Stimulated activated naive CD8-positive, alpha-beta T cell treated with anti-CD3 and anti-CD28 coated beads, Interleukin-15, amount 100 ng/mL, for 72 hours (primary cell): ENCODE data around the gene SLC25A42.

Experiments
- ATAC-seq: fragments of 150-1000 bp; cut with Tn5 transposase; 2 replicates; pipeline ENCODE4 v1.10.0; 2021; ENCODE audit warnings: mild to moderate bottlenecking, moderate library complexity
- DNase-seq, 2 donors: peaks; one replicate each; pipeline ENCODE4 v3.0.0; 2021 to 2022
- H3K27ac Mint-ChIP-seq, 2 donors: one replicate each; pipeline ENCODE4 v1.8.0; 2022; ENCODE audit warnings: mild to moderate bottlenecking in 2 of 2, mixed read lengths in 2 of 2, moderate library complexity in 2 of 2
- H3K27me3 Mint-ChIP-seq: one replicate; pipeline ENCODE4 v1.8.0; 2022; ENCODE audit warnings: mixed read lengths
- H3K4me1 Mint-ChIP-seq: one replicate; pipeline ENCODE4 v1.8.0; 2022; ENCODE audit warnings: mild to moderate bottlenecking, mixed read lengths
- H3K4me3 Mint-ChIP-seq, 2 donors: one replicate each; pipeline ENCODE4 v1.8.0; 2022; ENCODE audit warnings: mild to moderate bottlenecking in 2 of 2, mixed read lengths in 2 of 2, moderate library complexity in 1 of 2
- H3K9me3 Mint-ChIP-seq, 2 donors: one replicate each; pipeline ENCODE4 v1.8.0; 2022; ENCODE audit warnings: mixed read lengths in 2 of 2

SLC25A42 gene

DNA sequence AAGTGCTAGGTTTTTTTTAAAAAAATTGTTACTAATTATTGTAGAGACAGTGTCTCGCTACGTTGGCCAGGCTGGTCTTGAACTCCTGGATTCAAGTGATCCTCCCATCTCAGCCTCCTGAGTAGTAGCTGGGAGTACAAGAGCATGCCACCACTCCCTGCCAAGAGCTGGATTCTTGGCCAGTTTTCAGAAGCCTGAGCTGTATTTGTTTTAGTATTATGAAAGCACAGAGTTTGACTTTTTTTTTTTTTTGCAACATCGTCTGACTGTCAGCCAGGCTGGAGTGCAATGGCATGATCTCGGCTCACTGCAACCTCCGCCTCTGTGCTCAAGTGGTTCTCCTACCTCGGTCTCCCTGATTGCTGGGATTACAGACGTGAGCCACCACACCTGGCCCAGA is 23.4 kb upstream of the SLC25A42 start:
- no peaks in the 10 kb centered on the region for H3K27me3 Mint-ChIP-seq
- DNase-seq (no peak), ATAC-seq (no peak)
- H3K4me3 Mint-ChIP-seq: no peak overlapping the region
- H3K27ac Mint-ChIP-seq: peak overlapping the region; percentile 54 to 64
- peaks cover 19% of the 10 kb centered on the region for H3K4me1 Mint-ChIP-seq
- H3K9me3 Mint-ChIP-seq: no peaks in the 10 kb centered on the region

DNA sequence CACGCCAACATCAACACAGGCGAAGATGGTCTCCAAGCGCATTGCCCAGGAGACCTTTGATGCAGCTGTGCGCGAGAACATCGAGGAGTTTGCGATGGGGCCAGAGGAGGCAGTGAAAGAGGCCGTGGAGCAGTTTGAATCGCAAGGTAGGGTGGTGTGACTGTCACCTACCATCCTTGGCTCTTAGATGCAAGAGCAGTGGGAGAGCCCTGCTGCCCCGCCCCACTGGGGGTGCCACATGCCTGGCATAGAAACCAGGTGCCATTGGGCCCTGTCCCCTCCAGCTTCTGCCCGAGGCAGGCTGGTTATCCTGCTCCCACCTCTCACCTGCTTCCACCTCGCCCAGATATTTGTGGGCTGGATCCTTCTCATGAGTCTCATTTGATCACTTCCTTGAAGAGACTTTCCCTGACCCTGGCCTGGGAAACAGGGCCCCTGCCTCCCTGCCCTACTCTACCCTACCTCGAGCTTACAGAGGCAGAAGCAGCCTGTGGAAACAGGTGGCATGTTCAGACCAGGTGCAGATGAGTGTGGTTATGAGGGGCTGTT is 21.0 kb upstream of the SLC25A42 start:
- ATAC-seq (no peak), DNase-seq (no peak)
- Mint-ChIP-seq H3K27ac (no peak overlapping the region), H3K27me3 (no peaks in the 10 kb centered on the region), H3K4me3 (no peak overlapping the region), H3K9me3 (no peaks in the 10 kb centered on the region), H3K4me1 (peaks cover 15% of the 10 kb centered on the region)

DNA sequence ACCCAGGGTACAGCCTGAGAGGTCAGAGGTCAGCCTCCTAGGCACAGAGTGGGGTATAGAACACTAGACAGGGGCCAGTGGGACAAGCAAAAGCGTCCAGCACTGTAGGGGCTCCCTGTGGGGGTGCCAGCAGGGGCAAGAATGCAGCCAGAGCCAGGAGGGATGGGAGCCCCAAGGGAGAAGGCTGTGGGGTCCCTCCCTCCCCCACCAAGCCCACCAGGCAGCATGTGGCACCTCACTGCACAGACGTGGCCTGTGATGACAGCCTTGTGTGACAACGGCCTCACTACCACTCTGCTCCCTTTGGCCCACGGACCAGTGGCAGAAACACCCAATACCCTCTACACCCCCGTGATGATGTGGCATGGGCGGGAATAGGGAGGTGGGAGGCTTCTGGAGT is 20.3 kb upstream of the SLC25A42 start:
- DNase-seq (no peak), ATAC-seq (no peak)
- peaks cover 15% of the 10 kb centered on the region for H3K4me1 Mint-ChIP-seq
- no peaks in the 10 kb centered on the region for H3K27me3 Mint-ChIP-seq
- H3K27ac Mint-ChIP-seq: no peak overlapping the region
- no peaks in the 10 kb centered on the region for H3K9me3 Mint-ChIP-seq
- H3K4me3 Mint-ChIP-seq: no peak overlapping the region

DNA sequence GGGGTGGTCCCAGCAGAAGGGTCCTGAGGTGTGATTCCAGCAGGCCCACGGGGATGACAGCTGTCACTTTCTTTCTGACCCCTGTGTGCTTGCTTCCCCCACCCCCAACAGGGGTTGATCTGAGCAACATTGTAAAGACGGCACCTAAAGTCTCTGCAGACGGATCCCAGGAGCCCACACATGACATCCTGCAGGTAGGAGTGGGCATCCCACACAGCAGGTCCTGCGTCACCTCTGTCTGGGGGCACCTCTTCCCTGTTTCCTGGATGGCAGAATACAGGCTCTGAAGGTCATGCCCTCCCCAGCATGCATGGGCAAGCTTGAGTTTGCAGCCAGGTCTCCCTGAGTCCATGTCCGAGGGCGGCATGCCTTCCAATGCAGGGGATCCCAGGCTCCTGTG is 19.9 kb upstream of the SLC25A42 start:
- DNase-seq (no peak), ATAC-seq (no peak)
- peaks cover 15% of the 10 kb centered on the region for H3K4me1 Mint-ChIP-seq
- H3K9me3 Mint-ChIP-seq: no peaks in the 10 kb centered on the region
- H3K27ac Mint-ChIP-seq: no peak overlapping the region
- no peaks in the 10 kb centered on the region for H3K27me3 Mint-ChIP-seq
- no peak overlapping the region for H3K4me3 Mint-ChIP-seq

DNA sequence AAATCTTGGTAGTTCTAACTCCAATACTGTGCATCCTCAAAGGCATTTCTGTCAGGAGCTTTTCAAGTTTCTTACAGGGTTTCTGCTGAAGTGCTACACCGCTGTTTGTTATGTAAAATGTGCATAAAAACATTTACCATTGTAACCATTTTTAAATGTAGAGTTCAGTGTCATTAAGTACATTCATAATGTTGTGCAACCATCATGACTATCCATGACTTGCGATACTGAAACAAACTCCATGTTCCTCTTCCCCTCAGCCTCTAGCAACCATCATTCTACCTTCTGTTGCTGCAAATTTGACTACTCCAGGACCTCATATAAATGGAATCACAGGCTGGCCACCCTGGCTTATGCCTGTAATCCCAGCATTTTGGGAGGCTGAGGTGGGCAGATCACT is 14.4 kb upstream of the SLC25A42 start:
- Mint-ChIP-seq H3K27me3 (no peaks in the 10 kb centered on the region), H3K9me3 (no peaks in the 10 kb centered on the region), H3K4me3 (no peak overlapping the region), H3K4me1 (no peaks in the 10 kb centered on the region), H3K27ac (no peak overlapping the region)
- ATAC-seq (no peak), DNase-seq (no peak)

DNA sequence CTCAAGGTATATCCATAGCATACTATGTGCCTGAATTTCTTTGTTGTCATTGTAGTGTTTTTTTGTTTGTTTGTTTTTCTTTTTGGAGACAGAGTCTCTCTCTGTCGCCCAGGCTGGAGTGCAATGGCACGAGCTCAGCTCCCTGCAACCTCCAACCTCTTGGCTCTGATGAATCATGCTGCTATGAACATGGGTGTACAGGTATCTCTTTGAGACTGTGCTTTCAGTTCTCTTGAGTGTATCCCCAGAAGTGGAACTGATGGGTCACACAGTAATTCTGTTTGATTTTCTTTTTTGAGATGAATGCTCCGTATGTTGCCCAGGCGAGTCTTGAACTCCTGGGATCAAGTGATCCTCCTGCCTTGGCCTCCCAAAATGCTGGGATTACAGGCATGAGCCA is 13.7 kb upstream of the SLC25A42 start:
- Mint-ChIP-seq H3K4me1 (no peaks in the 10 kb centered on the region), H3K27me3 (no peaks in the 10 kb centered on the region), H3K9me3 (no peaks in the 10 kb centered on the region), H3K4me3 (no peak overlapping the region), H3K27ac (no peak overlapping the region)
- DNase-seq (no peak), ATAC-seq (no peak)

DNA sequence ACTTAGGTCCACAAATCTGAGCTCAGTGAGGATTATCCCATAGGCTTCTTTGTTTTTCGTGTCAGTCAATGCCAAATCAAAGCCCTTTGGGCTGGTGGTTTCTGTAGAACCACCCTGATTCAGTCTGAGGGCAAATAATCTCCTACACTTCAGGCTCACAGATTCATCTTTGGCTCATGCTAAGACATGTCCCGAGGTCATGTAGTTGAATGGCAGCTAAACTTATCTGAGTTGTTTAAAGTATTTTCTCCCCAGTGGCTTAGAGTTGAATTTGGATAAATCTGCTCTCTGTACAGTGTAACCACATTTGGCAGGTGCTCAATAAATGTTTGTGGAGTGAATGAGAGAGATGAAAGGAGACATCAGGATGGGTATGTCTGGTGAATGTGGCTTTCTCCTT is 13.1 kb upstream of the SLC25A42 start:
- Mint-ChIP-seq H3K9me3 (no peaks in the 10 kb centered on the region), H3K27me3 (no peaks in the 10 kb centered on the region), H3K27ac (no peak overlapping the region), H3K4me3 (no peak overlapping the region), H3K4me1 (no peaks in the 10 kb centered on the region)
- DNase-seq (no peak), ATAC-seq (no peak)

DNA sequence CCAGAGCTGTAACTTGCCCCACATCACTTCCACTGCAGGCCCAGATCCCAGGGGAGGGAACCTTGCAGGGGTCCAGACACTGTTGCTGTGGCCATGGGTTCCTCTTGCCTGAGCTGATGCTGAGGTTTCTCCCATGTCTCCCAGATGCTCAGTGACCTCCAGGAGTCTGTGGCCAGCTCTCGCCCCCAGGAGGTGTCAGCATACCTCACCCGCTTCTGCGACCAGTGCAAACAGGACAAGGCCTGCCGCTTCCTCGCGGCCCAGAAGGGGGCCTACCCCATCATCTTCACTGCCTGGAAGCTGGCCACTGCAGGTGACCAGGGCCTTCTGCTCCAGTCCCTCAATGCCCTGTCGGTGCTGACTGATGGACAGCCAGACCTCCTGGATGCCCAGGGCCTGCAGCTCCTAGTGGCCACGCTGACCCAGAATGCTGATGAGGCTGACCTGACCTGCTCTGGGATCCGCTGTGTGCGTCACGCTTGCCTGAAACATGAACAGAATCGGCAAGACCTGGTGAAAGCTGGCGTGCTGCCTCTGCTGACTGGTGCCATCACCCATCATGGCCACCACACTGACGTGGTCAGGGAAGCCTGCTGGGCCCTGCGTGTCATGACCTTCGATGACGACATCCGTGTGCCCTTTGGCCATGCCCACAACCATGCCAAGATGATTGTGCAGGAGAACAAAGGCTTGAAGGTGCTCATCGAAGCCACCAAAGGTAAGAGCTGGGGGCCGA is 12.1 kb upstream of the SLC25A42 start:
- Mint-ChIP-seq H3K4me1 (no peaks in the 10 kb centered on the region), H3K4me3 (no peak overlapping the region), H3K27me3 (no peaks in the 10 kb centered on the region), H3K9me3 (no peaks in the 10 kb centered on the region), H3K27ac (peak overlapping the region in 1 of 2 donors; percentile 76)
- ATAC-seq (no peak), DNase-seq (no peak)

DNA sequence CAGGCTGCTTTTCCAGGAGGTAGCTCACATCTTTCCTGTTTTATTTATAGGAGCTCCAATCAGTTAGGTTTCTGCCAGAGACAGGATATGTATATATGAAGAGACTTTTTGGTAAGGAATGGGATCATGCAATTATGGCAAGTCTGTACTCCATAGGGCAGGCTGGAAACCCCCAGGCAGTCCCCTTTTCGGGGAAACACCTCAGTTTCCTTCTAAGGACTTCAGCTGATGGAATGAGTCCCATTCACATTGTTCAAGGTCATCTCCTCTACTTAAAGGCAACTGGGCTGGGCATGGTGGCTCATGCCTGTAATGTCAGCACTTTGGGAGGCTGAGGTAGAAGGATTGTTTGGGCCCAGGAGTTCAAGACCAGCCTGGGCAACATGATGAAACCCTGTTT is 10.9 kb upstream of the SLC25A42 start:
- Mint-ChIP-seq H3K4me3 (no peak overlapping the region), H3K4me1 (no peaks in the 10 kb centered on the region), H3K27ac (no peak overlapping the region), H3K9me3 (no peaks in the 10 kb centered on the region), H3K27me3 (no peaks in the 10 kb centered on the region)
- ATAC-seq (no peak), DNase-seq (no peak)

DNA sequence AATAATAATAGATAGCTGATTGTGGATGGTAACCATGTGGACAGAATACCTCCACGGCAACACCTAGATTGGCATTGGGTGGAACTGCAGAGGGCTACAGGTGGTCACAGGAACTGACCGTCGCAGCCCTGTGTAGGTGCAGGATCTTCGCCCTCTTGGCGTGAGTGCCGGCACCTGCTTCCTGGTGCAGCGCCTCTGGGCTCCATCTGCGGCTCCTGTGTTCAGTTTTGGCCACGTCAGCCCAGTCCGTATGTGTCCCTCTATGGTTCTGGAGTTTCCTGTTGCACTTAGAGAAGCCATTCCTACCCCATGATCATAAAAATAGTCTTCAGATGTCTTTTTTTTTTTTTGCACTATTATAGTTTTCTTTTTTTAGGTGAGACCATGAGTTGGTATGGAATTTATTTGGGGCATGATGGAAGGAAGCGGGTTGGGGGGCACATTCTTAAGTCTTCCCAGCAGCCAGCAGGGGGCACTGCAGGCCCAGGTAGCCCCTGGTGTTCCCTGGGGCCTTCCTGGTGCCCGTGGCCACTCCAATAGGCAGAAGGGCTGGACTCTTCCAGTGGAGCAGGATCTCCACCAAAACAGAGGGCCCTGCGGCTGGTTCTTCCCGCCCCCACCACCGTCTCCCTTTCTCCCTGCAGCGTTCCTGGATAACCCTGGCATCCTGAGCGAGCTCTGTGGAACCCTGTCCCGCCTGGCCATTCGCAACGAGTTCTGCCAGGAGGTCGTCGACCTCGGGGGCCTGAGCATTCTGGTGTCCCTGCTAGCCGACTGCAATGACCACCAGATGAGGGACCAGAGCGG is 10.1 kb upstream of the SLC25A42 start:
- DNase-seq: peak; percentile 40 to 47
- no peak overlapping the region for H3K27ac Mint-ChIP-seq

DNA sequence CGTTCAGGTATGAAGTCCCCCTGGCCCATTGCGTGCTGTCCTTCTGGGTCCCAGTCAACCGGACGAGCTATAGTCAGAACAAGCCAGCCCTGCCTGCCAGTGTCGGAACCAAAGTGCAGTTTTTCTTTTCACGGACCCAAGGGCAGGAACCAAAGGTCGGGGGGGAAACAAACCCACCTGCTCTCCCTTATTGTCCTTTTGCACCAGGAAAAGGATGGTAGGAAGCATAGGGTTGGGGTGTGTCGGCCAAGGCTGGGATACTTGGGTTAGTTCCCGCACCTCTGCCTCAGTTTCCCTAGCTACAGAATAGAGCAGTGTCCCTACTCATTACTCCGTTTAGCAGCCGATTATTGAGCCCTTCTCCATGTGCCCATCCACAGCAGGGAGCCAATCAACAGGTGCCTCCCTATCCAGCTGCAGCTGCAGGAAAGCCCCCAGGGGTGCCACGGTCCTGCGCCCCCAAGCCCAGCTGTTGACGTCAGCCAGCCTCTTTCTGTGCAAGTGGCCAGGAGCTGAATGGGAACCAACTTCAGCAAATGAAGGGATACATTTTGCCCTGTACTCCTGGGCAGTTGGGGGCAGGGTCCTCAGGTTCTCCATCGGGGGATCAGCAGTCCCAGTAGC is 9.4 kb upstream of the SLC25A42 start:
- Mint-ChIP-seq H3K4me3 (no peak overlapping the region), H3K27ac (no peak overlapping the region), H3K4me1 (no peaks in the 10 kb centered on the region), H3K9me3 (no peaks in the 10 kb centered on the region), H3K27me3 (no peaks in the 10 kb centered on the region)
- no peak for ATAC-seq
- no peak for DNase-seq

More for the DNA sequence above, 10.1 kb upstream of the SLC25A42 start:
- Mint-ChIP-seq H3K4me1 (no peaks in the 10 kb centered on the region), H3K9me3 (no peaks in the 10 kb centered on the region), H3K4me3 (no peak overlapping the region), H3K27me3 (no peaks in the 10 kb centered on the region)
- ATAC-seq: peak; percentile 69

DNA sequence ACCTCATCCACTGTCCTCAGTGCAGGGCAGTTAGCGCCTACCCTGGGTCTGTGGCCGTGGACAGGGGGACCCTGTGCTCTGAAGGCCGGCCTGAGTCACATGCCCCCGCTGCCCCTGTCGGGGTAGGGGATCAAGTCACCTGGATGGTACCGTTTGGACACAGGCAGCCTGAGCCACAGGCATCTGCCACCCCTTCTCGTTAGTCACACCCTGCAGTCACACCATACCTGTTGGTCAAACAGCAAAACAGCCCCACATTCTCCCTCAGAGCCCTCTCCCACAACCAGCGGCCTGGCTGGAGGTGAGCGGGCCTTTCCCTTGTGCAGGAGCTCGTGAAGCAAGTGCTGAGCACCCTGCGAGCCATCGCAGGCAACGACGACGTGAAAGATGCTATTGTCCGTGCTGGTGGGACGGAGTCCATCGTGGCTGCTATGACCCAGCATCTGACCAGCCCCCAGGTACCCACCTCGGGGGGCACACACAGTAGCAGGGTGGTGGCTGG is 8.8 kb upstream of the SLC25A42 start:
- Mint-ChIP-seq H3K4me1 (no peaks in the 10 kb centered on the region), H3K27ac (peak overlapping the region in 1 of 2 donors; percentile 12), H3K9me3 (no peaks in the 10 kb centered on the region), H3K27me3 (no peaks in the 10 kb centered on the region), H3K4me3 (no peak overlapping the region)
- no peak for ATAC-seq
- no peak for DNase-seq

DNA sequence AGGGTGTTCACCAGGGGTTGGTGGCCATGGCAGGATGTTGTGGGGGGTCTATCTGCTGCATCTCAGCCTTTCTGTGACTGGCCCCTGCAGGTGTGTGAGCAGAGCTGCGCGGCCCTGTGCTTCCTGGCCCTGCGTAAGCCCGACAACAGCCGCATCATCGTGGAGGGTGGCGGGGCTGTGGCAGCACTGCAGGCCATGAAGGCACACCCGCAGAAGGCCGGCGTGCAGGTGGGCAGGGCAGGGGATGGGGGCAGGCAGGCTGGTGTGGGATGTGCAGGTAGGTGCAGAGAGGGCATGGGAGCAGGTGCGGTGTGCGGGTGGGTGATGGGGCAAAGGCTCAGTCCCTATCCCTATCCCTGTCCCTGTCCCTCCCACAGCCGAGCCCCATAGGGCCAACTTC is 8.1 kb upstream of the SLC25A42 start:
- ATAC-seq: no peak
- no peaks in the 10 kb centered on the region for H3K27me3 Mint-ChIP-seq
- no peaks in the 10 kb centered on the region for H3K9me3 Mint-ChIP-seq
- H3K4me3 Mint-ChIP-seq: no peak overlapping the region
- no peaks in the 10 kb centered on the region for H3K4me1 Mint-ChIP-seq
- H3K27ac Mint-ChIP-seq: no peak overlapping the region
- no peak for DNase-seq

DNA sequence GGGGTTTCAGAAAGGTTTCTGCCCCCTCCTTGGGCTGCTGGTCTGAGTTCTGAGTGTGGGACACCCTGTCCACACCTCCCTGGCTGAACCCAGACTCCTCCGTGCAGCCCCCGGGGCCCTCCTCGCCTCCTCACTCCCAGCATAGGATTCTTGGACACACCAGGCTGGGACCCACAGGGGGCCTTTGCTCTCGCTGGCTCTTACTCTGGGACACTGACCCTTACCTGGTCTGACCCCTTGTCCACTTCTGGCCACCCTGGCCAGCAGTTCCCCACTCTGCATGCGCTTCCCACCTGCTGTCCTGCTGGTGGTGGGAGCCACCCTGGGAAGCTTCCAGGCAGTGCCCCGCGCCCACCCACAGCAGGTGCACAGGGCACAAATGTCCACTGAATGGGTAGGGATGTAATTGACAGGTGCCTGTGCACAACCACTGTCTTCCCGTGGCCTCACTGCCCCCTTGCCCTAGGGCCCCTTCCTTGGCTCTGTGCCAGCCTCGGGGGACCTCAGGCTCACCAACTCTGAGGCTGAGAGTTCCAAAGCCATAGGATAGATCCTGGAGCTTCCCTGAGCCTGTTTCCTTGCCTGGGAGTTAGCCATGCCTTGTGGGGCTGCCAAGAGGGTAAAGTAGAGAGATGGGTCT is 7.0 kb upstream of the SLC25A42 start:
- no peak for ATAC-seq
- no peak overlapping the region for H3K4me3 Mint-ChIP-seq

DNA sequence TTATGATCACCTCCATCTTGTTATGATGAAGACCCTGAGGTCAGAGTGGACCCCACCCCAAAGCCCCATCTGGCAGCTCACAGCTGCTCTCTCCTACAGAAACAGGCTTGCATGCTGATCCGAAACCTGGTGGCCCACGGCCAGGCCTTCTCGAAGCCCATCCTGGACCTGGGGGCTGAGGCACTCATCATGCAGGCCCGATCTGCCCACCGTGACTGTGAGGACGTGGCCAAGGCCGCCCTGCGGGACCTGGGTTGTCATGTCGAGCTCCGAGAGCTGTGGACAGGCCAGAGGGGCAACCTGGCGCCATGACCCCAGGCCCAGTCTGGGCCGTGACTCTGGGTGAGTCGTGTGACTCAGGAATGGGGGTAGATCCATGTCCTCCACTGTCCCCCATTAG is 6.5 kb upstream of the SLC25A42 start:
- ATAC-seq: no peak
- Mint-ChIP-seq H3K4me1 (peaks cover 5% of the 10 kb centered on the region), H3K4me3 (no peak overlapping the region), H3K9me3 (no peaks in the 10 kb centered on the region), H3K27me3 (no peaks in the 10 kb centered on the region), H3K27ac (no peak overlapping the region)
- DNase-seq: no peak

More for the DNA sequence above, 7.0 kb upstream of the SLC25A42 start:
- no peak overlapping the region for H3K27ac Mint-ChIP-seq
- H3K9me3 Mint-ChIP-seq: no peaks in the 10 kb centered on the region
- no peaks in the 10 kb centered on the region for H3K4me1 Mint-ChIP-seq
- H3K27me3 Mint-ChIP-seq: no peaks in the 10 kb centered on the region
- no peak for DNase-seq
